Vagina (tissue), 2 donors: ENCODE results near the gene PTOV1. TPM values are rescaled to one million over a fixed set of nuclear protein-coding genes. Genes with fewer than 3 reads are reported as not detected.

ENCODE experiments used
- DNase-seq, 2 donors: peaks; one replicate each; pipeline ENCODE4 v3.0.0-alpha.2; 2017; ENCODE audit errors: extremely low spot score in 2 of 2
- H3K27ac ChIP-seq: fragments of 200-600 bp; sonication (generic); one replicate; pipeline ENCODE4 v1.5.1; 2019
- H3K27me3 ChIP-seq: fragments of 200-600 bp; sonication (generic); one replicate; pipeline ENCODE4 v1.5.1; 2019
- H3K36me3 ChIP-seq, 2 donors: fragments of 200-600 bp; sonication (generic); one replicate each; pipeline ENCODE4 v1.5.1; 2017 to 2019
- H3K4me1 ChIP-seq: fragments of 200-600 bp; sonication (generic); one replicate; pipeline ENCODE4 v1.5.1; 2019
- H3K4me3 ChIP-seq, 2 donors: fragments of 200-600 bp; sonication (generic); 1 replicate in 1 of 2; 2 replicates in 1 of 2; pipeline ENCODE4 v1.5.1; 2016 to 2019
- H3K9me3 ChIP-seq: fragments of 200-600 bp; sonication (generic); one replicate; pipeline ENCODE4 v1.5.1; 2019
- POLR2A ChIP-seq, 2 donors: fragments of 450-650 bp; IDR thresholded peaks; one replicate each; pipeline ENCODE4 v1.6.1; 2017; ENCODE audit warnings: antibody characterized with exemption in 2 of 2, mild to moderate bottlenecking in 2 of 2, moderate library complexity in 2 of 2
- POLR2AphosphoS5 ChIP-seq, 2 donors: sonication (generic); formaldehyde crosslinking; IDR thresholded peaks; one replicate each; pipeline ENCODE4 v1.9.0; 2017; ENCODE audit warnings: antibody characterized with exemption in 2 of 2, mild to moderate bottlenecking in 2 of 2, low read depth in 1 of 2; ENCODE audit not compliant: insufficient read depth in 1 of 2
- intact Hi-C: fragments of 100-400 bp; cut with DNase I; formaldehyde crosslinking; loops from one replicate; pipeline ENCODE4 v1.15.1; 2023
- microRNA-seq: library from miRNA; unstranded; fragments of <30 nt; microRNA quantifications from one replicate; pipeline ENCODE4, GENCODE V29; 2017; ENCODE audit warnings: borderline number of aligned reads, borderline replicate concordance
- small RNA-seq: library from RNA; depleted of rRNA; stranded (forward); fragments of <200 nt; gene quantifications from one replicate; pipeline ENCODE3, GENCODE V24; 2016
- total RNA-seq: library from RNA; depleted of rRNA; stranded (reverse); fragments of >200 nt; gene quantifications from one replicate; pipeline ENCODE4 v1.2.3, GENCODE V29; 2016
- TF ChIP-seq, protein P1 (sequence below), 3 experiments: fragments of 450-650 bp in 2 of 3; fragments of 200-600 bp in 1 of 3; sonication (generic) in 1 of 3; IDR thresholded peaks; one replicate each; pipeline ENCODE4 v1.5.1; 2017 to 2019; ENCODE audit warnings: antibody characterized with exemption in 3 of 3, mild to moderate bottlenecking in 2 of 3, moderate library complexity in 2 of 3

The PTOV1 gene
- total RNA-seq, 1 donor from 2014 or later: 109 TPM

DNA sequence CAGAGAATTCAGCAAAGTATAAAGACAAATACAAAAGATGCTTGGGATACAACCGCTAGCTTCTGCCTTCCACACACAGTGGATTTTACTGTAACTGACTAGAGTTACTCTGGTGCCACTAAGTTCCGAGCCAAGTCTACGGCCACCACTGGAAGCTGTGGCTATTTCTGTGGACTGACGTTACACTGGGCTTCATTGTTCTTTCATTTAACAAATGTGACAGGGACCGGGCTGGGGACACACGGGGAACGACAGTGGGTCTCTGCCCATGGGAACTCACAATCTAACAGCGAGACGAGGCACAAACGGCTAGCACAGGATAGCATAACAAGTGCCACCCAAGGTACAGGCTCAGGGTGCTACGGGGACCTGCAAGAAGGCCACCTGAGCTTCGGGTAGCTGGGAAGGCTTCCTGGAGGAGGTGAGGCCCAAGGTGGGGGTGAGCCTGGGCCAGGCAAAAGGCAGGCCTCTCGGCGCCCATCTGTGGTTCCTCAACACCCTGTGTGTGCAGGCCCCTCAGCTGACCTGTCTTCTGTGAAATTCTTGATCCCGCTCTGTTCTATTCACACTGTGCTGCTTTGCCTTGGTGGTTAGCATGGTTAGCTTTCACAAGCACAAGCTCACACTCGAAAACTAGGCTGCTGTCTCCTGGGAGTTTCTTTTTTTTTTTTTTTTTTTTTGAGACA is 56.1 kb downstream of the PTOV1 start:
- intact Hi-C loops: no loop called here
- H3K4me1 ChIP-seq: no peaks in the 10 kb centered on the region
- no peak overlapping the region for H3K27ac ChIP-seq
- TF ChIP-seq, protein P1, sequence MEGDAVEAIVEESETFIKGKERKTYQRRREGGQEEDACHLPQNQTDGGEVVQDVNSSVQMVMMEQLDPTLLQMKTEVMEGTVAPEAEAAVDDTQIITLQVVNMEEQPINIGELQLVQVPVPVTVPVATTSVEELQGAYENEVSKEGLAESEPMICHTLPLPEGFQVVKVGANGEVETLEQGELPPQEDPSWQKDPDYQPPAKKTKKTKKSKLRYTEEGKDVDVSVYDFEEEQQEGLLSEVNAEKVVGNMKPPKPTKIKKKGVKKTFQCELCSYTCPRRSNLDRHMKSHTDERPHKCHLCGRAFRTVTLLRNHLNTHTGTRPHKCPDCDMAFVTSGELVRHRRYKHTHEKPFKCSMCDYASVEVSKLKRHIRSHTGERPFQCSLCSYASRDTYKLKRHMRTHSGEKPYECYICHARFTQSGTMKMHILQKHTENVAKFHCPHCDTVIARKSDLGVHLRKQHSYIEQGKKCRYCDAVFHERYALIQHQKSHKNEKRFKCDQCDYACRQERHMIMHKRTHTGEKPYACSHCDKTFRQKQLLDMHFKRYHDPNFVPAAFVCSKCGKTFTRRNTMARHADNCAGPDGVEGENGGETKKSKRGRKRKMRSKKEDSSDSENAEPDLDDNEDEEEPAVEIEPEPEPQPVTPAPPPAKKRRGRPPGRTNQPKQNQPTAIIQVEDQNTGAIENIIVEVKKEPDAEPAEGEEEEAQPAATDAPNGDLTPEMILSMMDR (IDR thresholded peaks at IDR 0.05): no peak
- TF ChIP-seq POLR2AphosphoS5 (IDR thresholded peaks at IDR 0.05; ENCODE audit: insufficient read depth in 1 of 2, low read depth in 1 of 2): no peak
- TF ChIP-seq POLR2A (IDR thresholded peaks at IDR 0.05): no peak
- H3K27me3 ChIP-seq: no peaks in the 10 kb centered on the region
- DNase-seq: no peak
- no peaks in the 10 kb centered on the region for H3K9me3 ChIP-seq
- peaks cover 0 to 18% of the 10 kb centered on the region in 2 donors for H3K36me3 ChIP-seq
- H3K4me3 ChIP-seq: no peak overlapping the region

DNA sequence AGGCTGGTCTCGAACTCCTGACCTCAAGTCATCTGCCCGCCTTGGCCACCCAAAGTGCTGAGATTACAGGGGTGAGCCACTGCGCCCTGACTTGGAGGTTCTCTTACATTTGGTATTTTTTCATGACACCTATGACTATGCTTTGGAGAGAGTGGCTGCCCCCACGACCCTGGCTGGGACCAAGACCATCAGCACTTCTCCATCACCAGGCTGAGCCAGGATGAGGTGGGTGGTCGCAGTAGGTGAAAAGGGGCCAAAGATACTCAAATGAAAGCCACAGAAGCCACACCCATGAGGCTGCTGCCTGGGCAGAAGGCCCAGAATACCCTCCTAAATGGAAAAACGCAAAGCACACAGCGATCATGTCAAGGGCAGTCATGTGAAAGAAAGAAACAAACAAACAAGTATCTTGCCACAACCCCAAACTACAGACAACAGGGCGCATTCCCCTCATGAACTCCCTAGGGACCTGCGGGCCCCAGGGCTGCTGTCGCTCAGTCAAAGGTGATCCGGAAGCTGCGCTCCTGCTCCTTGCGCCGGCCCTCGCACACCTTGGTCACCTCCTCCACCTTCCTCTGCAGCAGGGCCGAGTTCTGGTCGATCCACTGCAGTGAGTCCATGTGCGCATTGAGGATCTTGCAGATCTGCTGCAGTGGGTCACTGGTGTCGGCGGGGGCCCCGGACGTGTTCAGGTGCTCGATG is 56.9 kb downstream of the PTOV1 start:
- TF ChIP-seq POLR2A (IDR thresholded peaks at IDR 0.05) (no peak), POLR2AphosphoS5 (IDR thresholded peaks at IDR 0.05; ENCODE audit: insufficient read depth in 1 of 2, low read depth in 1 of 2) (no peak)
- TF ChIP-seq, protein P1 (IDR thresholded peaks at IDR 0.05): no peak
- Histone ChIP-seq H3K27ac (no peak overlapping the region), H3K36me3 (peaks cover 0 to 18% of the 10 kb centered on the region in 2 donors), H3K27me3 (no peaks in the 10 kb centered on the region), H3K4me3 (no peak overlapping the region), H3K4me1 (no peaks in the 10 kb centered on the region), H3K9me3 (no peaks in the 10 kb centered on the region)
- DNase-seq: no peak
- intact Hi-C loops: no loop called here

DNA sequence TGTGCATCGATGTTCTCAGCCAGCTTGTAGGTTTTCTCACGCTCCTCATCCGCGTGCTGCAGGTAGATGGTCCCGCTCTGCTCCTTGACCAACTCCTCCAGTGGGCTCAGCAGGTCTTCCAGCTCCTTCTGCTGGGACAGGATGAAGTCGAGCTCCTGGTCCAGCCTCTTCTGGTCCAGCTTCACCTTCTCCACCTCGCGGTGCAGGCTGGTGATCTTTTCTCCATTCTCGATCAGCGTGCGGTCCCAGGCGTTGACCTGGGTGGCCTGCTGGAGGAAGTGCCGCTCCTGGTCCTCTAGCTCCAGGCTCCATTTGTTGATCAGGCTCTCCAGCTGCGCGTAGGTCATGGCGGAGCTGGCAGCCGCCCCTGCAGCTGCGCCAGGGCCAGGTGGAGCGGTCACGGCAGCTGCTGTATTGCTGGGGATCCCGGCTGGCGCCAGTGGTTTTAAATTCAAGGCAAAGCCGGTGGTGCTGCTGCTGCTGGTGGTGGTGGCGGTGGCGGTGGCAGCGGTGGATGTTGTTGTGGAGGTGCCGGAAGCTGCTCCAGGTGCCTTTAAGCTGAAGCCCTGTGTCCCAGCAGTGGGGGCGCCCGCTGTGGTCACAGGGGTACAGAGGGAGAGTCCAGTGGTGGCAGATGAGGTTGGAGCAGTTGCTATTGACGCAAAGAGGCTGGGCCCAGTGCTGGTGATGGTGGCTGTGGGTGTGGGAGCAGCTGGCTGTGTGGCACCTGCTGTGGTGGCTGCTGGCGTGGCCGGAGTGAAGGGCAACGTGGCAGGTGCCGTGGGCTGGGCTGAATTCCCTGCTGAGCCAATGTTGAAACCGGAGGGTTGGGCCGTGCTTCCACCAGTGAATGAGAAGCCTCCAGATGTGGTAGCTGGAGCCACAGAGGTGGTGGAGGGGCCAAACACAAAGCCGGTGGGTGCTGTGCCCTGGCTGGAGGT is 57.8 kb downstream of the PTOV1 start:
- peaks cover 0 to 18% of the 10 kb centered on the region in 2 donors for H3K36me3 ChIP-seq
- intact Hi-C loops: no loop called here
- H3K9me3 ChIP-seq: no peaks in the 10 kb centered on the region
- no peak overlapping the region for H3K27ac ChIP-seq
- no peaks in the 10 kb centered on the region for H3K27me3 ChIP-seq
- TF ChIP-seq, protein P1 (IDR thresholded peaks at IDR 0.05): no peak
- TF ChIP-seq POLR2A (IDR thresholded peaks at IDR 0.05) (no peak), POLR2AphosphoS5 (IDR thresholded peaks at IDR 0.05; ENCODE audit: insufficient read depth in 1 of 2, low read depth in 1 of 2) (no peak)
- H3K4me1 ChIP-seq: no peaks in the 10 kb centered on the region
- DNase-seq: no peak
- no peak overlapping the region for H3K4me3 ChIP-seq

DNA sequence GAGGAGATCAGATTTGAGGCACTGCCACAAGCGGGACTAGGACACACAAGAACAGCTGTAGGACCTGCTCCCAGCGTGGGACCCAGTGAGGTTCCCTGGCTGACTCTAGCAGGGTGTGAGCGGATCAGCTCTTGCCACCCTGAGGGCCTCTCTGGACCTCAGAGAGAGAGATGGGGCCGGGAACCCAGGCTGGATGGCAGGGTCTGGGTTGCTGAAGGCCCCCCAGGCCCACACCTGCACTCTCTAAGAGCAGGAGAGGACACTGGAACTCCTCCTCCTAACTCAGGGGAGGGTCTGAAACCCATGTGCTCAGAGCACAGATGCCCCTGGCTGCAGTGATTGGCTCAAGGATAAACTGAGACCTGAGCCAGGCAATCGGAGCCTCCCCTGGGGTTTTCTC is 59.2 kb downstream of the PTOV1 start:
- Histone ChIP-seq H3K9me3 (no peaks in the 10 kb centered on the region), H3K4me1 (no peaks in the 10 kb centered on the region), H3K27ac (no peak overlapping the region), H3K27me3 (no peaks in the 10 kb centered on the region), H3K36me3 (peaks cover 0 to 18% of the 10 kb centered on the region in 2 donors), H3K4me3 (no peak overlapping the region)
- no peak for DNase-seq
- intact Hi-C loops: no loop called here
- no peak for TF ChIP-seq POLR2AphosphoS5 (IDR thresholded peaks at IDR 0.05; ENCODE audit: insufficient read depth in 1 of 2, low read depth in 1 of 2)
- TF ChIP-seq, protein P1 (IDR thresholded peaks at IDR 0.05): no peak

Small RNA genes within 50 kb of the gene (microRNA-seq; reads per million reads assigned to microRNA genes)
- gene MIR4749 (not detected), gene MIR4750 (not detected), gene MIR6800 (not detected)

Small RNA genes within 50 kb of the gene (small RNA-seq; reads per million reads assigned to genes)
- not detected for gene MIR4749

Other genes starting within 250 kb of the PTOV1 start
- 112 TPM for gene RRAS, start 211.0 kb upstream of the PTOV1 start, total RNA-seq
- gene SCAF1, start 208.9 kb upstream of the PTOV1 start, total RNA-seq: 20.4 TPM
- 59.4 TPM for gene IRF3, start 185.3 kb upstream of the PTOV1 start, total RNA-seq
- 14.7 TPM for gene BCL2L12, start 185.2 kb upstream of the PTOV1 start, total RNA-seq
- gene PRMT1, start 173.9 kb upstream of the PTOV1 start, total RNA-seq: 156 TPM
- 2.7 TPM for gene ADM5, start 161.6 kb upstream of the PTOV1 start, total RNA-seq
- gene CPT1C, start 160.0 kb upstream of the PTOV1 start, total RNA-seq: 12.3 TPM
- gene TSKS, start 87.9 kb upstream of the PTOV1 start, total RNA-seq: 1.2 TPM
- gene AP2A1, start 84.2 kb upstream of the PTOV1 start, total RNA-seq: 80.8 TPM
- gene FUZ, start 37.9 kb upstream of the PTOV1 start, total RNA-seq: 11.5 TPM
- gene MED25, start 32.9 kb upstream of the PTOV1 start, total RNA-seq: 25.0 TPM
- 40.3 TPM for gene PNKP, start 16.4 kb downstream of the PTOV1 start, total RNA-seq
- 16.9 TPM for gene AKT1S1, start 26.2 kb downstream of the PTOV1 start, total RNA-seq
- gene TBC1D17, start 26.5 kb downstream of the PTOV1 start, total RNA-seq: 34.9 TPM
- gene IL4I1, start 45.7 kb downstream of the PTOV1 start, total RNA-seq: not detected
- gene ATF5, start 78.0 kb downstream of the PTOV1 start, total RNA-seq: 5.6 TPM
- gene NUP62, start 78.3 kb downstream of the PTOV1 start, total RNA-seq: 38.5 TPM
- 4.4 TPM for gene SIGLEC11, start 110.0 kb downstream of the PTOV1 start, total RNA-seq
- gene VRK3, start 174.2 kb downstream of the PTOV1 start, total RNA-seq: 34.9 TPM
- 11.5 TPM for gene ZNF473, start 174.8 kb downstream of the PTOV1 start, total RNA-seq